Astrocyte (in vitro differentiated cells and primary cell): Measurements from ENCODE around the gene HIBADH. TPM values are rescaled to one million over a fixed set of nuclear protein-coding genes. Genes with fewer than 3 reads are reported as not detected.

Source experiments
- DNase-seq: peaks from one replicate; pipeline ENCODE4 v3.0.0-alpha.2; 2010; ENCODE audit warnings: low read depth
- FAIRE-seq: peaks from 2 replicates; lab custom pipeline; 2011; peaks lifted over from hg19 to GRCh38; lab: Jason Lieb, UNC
- H2AFZ ChIP-seq: 2 replicates; pipeline ENCODE4 v1.6.0; 2012; ENCODE audit warnings: low read depth, low read length, inconsistent platforms
- H3K27ac ChIP-seq: 2 replicates; pipeline ENCODE4 v1.5.1; 2011; ENCODE audit warnings: low read depth, low read length, inconsistent platforms
- H3K27me3 ChIP-seq: 2 replicates; pipeline ENCODE4 v1.6.0; 2011; ENCODE audit warnings: low read length, inconsistent platforms; ENCODE audit not compliant: insufficient read depth
- H3K36me3 ChIP-seq: 2 replicates; pipeline ENCODE4 v1.5.1; 2011; ENCODE audit warnings: low read length, inconsistent platforms; ENCODE audit not compliant: insufficient read depth
- H3K4me1 ChIP-seq: 2 replicates; pipeline ENCODE4 v1.5.1; 2011; ENCODE audit warnings: low read length, inconsistent platforms; ENCODE audit not compliant: insufficient read depth
- H3K4me2 ChIP-seq: 2 replicates; pipeline ENCODE4 v1.6.0; 2012; ENCODE audit warnings: low read length, inconsistent platforms
- H3K4me3 ChIP-seq: 2 replicates; pipeline ENCODE4 v1.5.1; 2011; ENCODE audit warnings: low read depth, mild to moderate bottlenecking, low read length, inconsistent platforms; ENCODE audit not compliant: insufficient read depth
- H3K79me2 ChIP-seq: 2 replicates; pipeline ENCODE4 v1.6.0; 2012; ENCODE audit warnings: mild to moderate bottlenecking, low read length, inconsistent platforms; ENCODE audit not compliant: insufficient read depth
- H3K9ac ChIP-seq: 2 replicates; pipeline ENCODE4 v1.6.0; 2012; ENCODE audit warnings: mild to moderate bottlenecking, low read length, inconsistent platforms
- H3K9me3 ChIP-seq: 2 replicates; pipeline ENCODE4 v1.5.1; 2012; ENCODE audit warnings: low read depth, mild to moderate bottlenecking, low read length, inconsistent platforms; ENCODE audit not compliant: insufficient read depth
- H4K20me1 ChIP-seq: 2 replicates; pipeline ENCODE4 v1.6.0; 2012; ENCODE audit warnings: low read length, inconsistent platforms; ENCODE audit not compliant: insufficient read depth
- H3K27ac Mint-ChIP-seq: one replicate; pipeline ENCODE4 v1.8.0; 2021; ENCODE audit warnings: mild to moderate bottlenecking, mixed read lengths; ENCODE audit not compliant: unreplicated experiment
- H3K27me3 Mint-ChIP-seq: one replicate; pipeline ENCODE4 v1.8.0; 2021; ENCODE audit warnings: low read depth, mixed read lengths; ENCODE audit not compliant: unreplicated experiment
- H3K36me3 Mint-ChIP-seq: one replicate; pipeline ENCODE4 v1.8.0; 2021; ENCODE audit warnings: low read depth, mixed read lengths; ENCODE audit not compliant: unreplicated experiment
- H3K4me1 Mint-ChIP-seq: one replicate; pipeline ENCODE4 v1.8.0; 2021; ENCODE audit warnings: low read depth, mixed read lengths; ENCODE audit not compliant: unreplicated experiment
- H3K4me3 Mint-ChIP-seq: one replicate; pipeline ENCODE4 v1.8.0; 2021; ENCODE audit warnings: mild to moderate bottlenecking, moderate library complexity, mixed read lengths; ENCODE audit not compliant: unreplicated experiment
- H3K9me3 Mint-ChIP-seq: one replicate; pipeline ENCODE4 v1.8.0; 2021; ENCODE audit warnings: mild to moderate bottlenecking, mixed read lengths; ENCODE audit not compliant: unreplicated experiment
- EZH2 ChIP-seq: IDR thresholded peaks from 2 replicates; pipeline ENCODE4 v1.6.1; 2012; ENCODE audit warnings: mild to moderate bottlenecking, low read length, inconsistent platforms; ENCODE audit not compliant: insufficient read depth
- total RNA-seq: library from RNA; stranded (reverse); gene quantifications from 2 replicates; pipeline ENCODE4 v1.2.1, GENCODE V29; 2021
- TF ChIP-seq, protein P1 (sequence below): IDR thresholded peaks from 2 replicates; pipeline ENCODE4 v1.5.1; 2011; ENCODE audit warnings: low read depth, mild to moderate bottlenecking, inconsistent platforms, low read length, moderate library complexity; ENCODE audit not compliant: insufficient read depth

Gene HIBADH
- total RNA-seq, 1 donor from 2014 or later: 21.9 TPM

DNA sequence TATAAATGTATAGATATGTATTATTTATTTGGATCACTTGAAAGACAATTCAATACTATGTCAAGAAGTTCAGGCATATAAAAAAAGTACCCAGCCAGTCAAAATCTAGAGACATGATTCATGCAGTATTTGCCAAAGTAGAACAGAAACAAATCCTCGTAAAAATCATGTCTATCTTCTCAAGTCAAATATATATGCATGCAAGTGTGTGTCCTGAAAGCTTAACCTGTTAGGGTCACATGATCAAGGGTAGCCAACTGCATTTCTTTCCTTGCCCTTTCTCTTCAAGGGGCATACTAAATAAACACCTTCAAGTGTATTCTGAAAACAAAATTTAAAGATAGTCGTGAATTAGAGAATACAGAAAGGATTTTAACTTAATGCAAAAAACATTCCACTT, 107.0 kb downstream of the HIBADH start:
- Histone ChIP-seq H3K4me3 (no peak overlapping the region), H2AFZ (no peak overlapping the region), H3K4me2 (no peak overlapping the region), H3K4me1 (no peaks in the 10 kb centered on the region), H3K36me3 (no peaks in the 10 kb centered on the region), H3K9ac (no peak overlapping the region), H4K20me1 (no peaks in the 10 kb centered on the region), H3K27me3 (no peaks in the 10 kb centered on the region), H3K79me2 (no peaks in the 10 kb centered on the region), H3K27ac (no peak overlapping the region), H3K9me3 (no peaks in the 10 kb centered on the region)
- Mint-ChIP-seq H3K4me3 (no peak overlapping the region), H3K4me1 (no peaks in the 10 kb centered on the region), H3K36me3 (no peaks in the 10 kb centered on the region), H3K27ac (no peak overlapping the region), H3K27me3 (no peaks in the 10 kb centered on the region), H3K9me3 (no peaks in the 10 kb centered on the region)
- DNase-seq: no peak
- no peak for FAIRE-seq
- TF ChIP-seq, protein P1, sequence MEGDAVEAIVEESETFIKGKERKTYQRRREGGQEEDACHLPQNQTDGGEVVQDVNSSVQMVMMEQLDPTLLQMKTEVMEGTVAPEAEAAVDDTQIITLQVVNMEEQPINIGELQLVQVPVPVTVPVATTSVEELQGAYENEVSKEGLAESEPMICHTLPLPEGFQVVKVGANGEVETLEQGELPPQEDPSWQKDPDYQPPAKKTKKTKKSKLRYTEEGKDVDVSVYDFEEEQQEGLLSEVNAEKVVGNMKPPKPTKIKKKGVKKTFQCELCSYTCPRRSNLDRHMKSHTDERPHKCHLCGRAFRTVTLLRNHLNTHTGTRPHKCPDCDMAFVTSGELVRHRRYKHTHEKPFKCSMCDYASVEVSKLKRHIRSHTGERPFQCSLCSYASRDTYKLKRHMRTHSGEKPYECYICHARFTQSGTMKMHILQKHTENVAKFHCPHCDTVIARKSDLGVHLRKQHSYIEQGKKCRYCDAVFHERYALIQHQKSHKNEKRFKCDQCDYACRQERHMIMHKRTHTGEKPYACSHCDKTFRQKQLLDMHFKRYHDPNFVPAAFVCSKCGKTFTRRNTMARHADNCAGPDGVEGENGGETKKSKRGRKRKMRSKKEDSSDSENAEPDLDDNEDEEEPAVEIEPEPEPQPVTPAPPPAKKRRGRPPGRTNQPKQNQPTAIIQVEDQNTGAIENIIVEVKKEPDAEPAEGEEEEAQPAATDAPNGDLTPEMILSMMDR: no peak
- no peak for TF ChIP-seq EZH2

DNA sequence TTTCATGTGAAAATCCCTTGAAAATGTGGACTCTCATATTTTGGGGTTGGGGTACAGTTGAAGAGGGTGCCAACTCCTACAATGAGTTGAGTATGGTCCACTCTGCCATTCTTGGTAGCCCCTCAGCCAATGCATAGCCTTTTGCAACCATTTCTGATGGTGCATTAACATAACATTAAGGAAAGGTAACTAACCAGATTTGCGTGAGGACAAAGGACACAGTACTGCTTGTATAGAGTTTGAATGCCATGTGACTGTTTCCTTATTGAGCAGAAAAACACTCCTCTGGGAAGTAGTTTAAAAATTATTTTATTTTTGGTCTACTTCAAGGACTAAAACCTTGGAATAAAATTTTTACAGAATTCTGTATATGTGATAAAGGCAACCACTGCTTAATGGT, 107.9 kb downstream of the HIBADH start:
- Histone ChIP-seq H4K20me1 (no peaks in the 10 kb centered on the region), H2AFZ (no peak overlapping the region), H3K36me3 (no peaks in the 10 kb centered on the region), H3K4me1 (no peaks in the 10 kb centered on the region), H3K27ac (no peak overlapping the region), H3K4me3 (no peak overlapping the region), H3K9ac (no peak overlapping the region), H3K4me2 (no peak overlapping the region), H3K27me3 (no peaks in the 10 kb centered on the region), H3K79me2 (no peaks in the 10 kb centered on the region), H3K9me3 (no peaks in the 10 kb centered on the region)
- Mint-ChIP-seq H3K36me3 (no peaks in the 10 kb centered on the region), H3K4me1 (no peaks in the 10 kb centered on the region), H3K27me3 (no peaks in the 10 kb centered on the region), H3K4me3 (no peak overlapping the region), H3K9me3 (no peaks in the 10 kb centered on the region), H3K27ac (no peak overlapping the region)
- DNase-seq (no peak), FAIRE-seq (no peak)
- TF ChIP-seq, protein P1: no peak
- no peak for TF ChIP-seq EZH2

DNA sequence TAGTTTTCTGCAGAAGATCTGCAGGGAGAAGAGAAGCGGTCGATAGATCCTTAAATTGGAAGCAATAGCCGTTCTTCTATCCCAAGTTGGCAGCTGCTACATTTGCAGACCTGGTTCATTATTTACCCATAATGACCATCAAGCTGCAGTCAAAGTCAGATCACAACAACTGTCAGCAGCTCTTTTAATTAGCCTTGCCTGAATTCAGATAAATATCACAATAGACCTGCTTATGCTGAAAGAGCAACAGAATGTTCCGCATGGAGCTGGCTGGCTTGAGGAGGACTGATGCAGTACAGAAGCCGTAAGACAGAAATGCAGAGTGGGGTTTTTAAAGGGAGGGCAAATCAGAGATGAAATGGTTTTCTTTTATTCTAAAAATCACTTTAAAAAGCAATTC, 109.4 kb downstream of the HIBADH start:
- no peak overlapping the region for H3K27ac ChIP-seq
- no peaks in the 10 kb centered on the region for H4K20me1 ChIP-seq

More for the DNA sequence above, 109.4 kb downstream of the HIBADH start:
- no peak overlapping the region for H2AFZ ChIP-seq
- peaks cover under 1% of the 10 kb centered on the region for H3K4me1 Mint-ChIP-seq
- no peaks in the 10 kb centered on the region for H3K79me2 ChIP-seq
- no peaks in the 10 kb centered on the region for H3K9me3 Mint-ChIP-seq
- no peaks in the 10 kb centered on the region for H3K9me3 ChIP-seq
- FAIRE-seq (no peak), DNase-seq (no peak)
- H3K27ac Mint-ChIP-seq: no peak overlapping the region
- no peak overlapping the region for H3K4me3 Mint-ChIP-seq
- no peaks in the 10 kb centered on the region for H3K27me3 ChIP-seq
- H3K9ac ChIP-seq: no peak overlapping the region
- H3K36me3 Mint-ChIP-seq: no peaks in the 10 kb centered on the region
- H3K4me2 ChIP-seq: no peak overlapping the region
- no peaks in the 10 kb centered on the region for H3K36me3 ChIP-seq
- no peaks in the 10 kb centered on the region for H3K4me1 ChIP-seq
- TF ChIP-seq, protein P1: no peak
- no peaks in the 10 kb centered on the region for H3K27me3 Mint-ChIP-seq
- H3K4me3 ChIP-seq: no peak overlapping the region
